Measurements from ENCODE around the gene PTPRM.

PTPRM gene

DNA sequence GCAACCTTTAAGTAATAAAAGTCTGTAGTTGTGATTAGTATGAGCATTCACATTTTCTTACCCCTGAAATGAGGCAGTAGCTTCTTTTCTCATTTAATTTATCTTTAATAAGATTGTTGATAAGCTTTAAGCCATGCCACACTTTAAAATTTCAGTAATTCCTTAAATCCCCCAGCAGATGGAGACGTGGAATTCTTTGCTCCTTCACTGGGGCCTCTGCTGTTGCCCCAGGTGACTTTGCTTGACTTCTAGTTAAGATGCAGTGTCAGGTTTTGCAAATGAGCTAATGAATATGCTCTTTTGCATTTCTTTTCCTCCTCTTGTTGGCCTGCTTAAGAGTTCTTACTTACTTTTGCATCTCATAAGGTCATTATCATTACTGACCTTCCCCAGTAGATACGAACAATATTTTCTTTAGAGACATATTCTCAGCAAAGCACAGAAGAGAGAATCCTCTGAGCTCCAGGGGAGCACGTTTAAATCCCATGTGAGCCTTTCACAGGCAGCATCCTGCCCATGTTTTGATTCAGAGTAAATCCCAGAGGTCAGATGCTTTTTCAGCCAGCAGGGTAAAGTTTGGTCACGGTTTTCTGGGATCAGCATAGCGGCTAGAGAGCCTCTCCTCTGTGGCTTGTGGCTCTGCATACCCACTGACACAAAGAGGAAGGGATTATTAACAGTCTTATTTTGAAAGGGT lies 222.9 kb downstream of the PTPRM start:
- DNase-seq (ENCODE audit: low read depth), result peak; percentile 78
- H3K4me3 ChIP-seq (ENCODE audit: low read depth, low read length), result no peak overlapping the region
- TF ChIP-seq, protein P1, sequence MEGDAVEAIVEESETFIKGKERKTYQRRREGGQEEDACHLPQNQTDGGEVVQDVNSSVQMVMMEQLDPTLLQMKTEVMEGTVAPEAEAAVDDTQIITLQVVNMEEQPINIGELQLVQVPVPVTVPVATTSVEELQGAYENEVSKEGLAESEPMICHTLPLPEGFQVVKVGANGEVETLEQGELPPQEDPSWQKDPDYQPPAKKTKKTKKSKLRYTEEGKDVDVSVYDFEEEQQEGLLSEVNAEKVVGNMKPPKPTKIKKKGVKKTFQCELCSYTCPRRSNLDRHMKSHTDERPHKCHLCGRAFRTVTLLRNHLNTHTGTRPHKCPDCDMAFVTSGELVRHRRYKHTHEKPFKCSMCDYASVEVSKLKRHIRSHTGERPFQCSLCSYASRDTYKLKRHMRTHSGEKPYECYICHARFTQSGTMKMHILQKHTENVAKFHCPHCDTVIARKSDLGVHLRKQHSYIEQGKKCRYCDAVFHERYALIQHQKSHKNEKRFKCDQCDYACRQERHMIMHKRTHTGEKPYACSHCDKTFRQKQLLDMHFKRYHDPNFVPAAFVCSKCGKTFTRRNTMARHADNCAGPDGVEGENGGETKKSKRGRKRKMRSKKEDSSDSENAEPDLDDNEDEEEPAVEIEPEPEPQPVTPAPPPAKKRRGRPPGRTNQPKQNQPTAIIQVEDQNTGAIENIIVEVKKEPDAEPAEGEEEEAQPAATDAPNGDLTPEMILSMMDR (conservative IDR thresholded peaks at IDR 0.05; ENCODE audit: low read depth, low read length), result peak; percentile 78

GRCh38 chr18:7793100-7793499 lies 226.0 kb downstream of the PTPRM start:
- DNase-seq (ENCODE audit: low read depth), result no peak
- TF ChIP-seq, protein P1 (conservative IDR thresholded peaks at IDR 0.05; ENCODE audit: low read depth, low read length), result no peak
- no peak overlapping the region for H3K4me3 ChIP-seq (ENCODE audit: low read depth, low read length)

DNA sequence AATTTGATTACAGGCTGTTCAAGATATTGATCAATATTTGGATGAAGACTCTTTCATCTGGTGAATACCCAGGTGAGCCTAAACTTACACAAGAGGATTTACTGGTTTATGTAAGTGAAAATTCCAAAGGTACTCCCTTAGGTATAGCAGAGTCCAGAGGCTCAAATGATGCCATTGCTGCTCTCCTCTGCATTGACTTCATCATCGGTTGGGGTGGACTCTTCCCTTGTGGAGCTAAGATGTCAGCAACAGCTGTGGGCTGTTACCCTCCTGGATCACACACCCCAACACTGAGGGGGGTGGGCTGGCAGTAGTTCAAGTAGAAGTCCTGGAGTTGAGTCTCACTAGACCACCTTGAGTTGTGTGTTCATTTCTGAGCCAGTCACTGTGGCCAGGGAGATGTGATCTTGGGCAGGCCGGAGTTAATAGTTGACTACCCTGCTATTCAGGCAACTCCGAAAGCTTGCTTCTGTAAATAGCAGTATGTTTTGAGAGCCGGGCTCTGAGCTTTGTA lies 236.9 kb downstream of the PTPRM start:
- TF ChIP-seq, protein P1 (conservative IDR thresholded peaks at IDR 0.05; ENCODE audit: low read depth, low read length), result no peak
- DNase-seq (ENCODE audit: low read depth), result no peak
- no peak overlapping the region for H3K4me3 ChIP-seq (ENCODE audit: low read depth, low read length)

DNA sequence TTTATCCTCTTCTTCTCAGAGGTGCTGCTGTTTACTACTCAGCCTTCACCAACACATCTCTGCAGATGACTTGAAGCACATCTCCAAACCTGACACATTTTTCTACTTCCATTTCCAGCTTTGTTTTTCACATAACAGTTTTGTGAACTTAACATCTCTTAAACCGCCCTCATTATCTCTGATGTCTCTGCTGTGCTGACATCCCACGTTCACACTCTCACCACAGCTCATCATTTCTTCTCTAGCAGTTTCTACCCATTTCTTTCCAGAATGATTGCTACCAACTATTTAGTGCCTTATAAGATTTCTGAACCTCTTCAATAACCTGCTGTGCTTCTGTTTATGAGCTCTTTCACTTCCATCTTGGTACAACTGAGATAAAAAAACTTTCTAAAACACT lies 238.0 kb downstream of the PTPRM start:
- DNase-seq (ENCODE audit: low read depth), result no peak
- H3K4me3 ChIP-seq (ENCODE audit: low read depth, low read length), result no peak overlapping the region
- TF ChIP-seq, protein P1 (conservative IDR thresholded peaks at IDR 0.05; ENCODE audit: low read depth, low read length), result no peak

DNA sequence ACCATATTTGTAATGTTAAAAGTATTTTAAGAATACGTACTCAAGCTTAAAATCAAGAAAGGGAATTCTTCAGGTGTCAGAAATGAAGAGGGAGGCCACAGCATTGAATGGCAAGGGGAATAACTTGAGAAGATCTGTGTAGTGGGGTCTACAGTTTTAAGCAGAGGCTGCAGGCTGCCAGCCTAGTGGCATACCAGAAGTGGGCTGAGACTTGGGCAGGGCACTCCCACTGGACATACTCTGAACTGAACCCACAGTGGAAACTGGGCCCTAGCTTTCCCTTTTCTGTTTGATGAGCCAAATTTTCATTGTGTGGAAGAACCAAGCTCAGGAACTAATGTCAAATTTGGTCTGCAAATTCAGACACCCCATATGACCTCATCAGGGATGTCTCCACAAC lies 238.8 kb downstream of the PTPRM start:
- DNase-seq (ENCODE audit: low read depth), result no peak
- TF ChIP-seq, protein P1 (conservative IDR thresholded peaks at IDR 0.05; ENCODE audit: low read depth, low read length), result no peak
- no peak overlapping the region for H3K4me3 ChIP-seq (ENCODE audit: low read depth, low read length)

DNA sequence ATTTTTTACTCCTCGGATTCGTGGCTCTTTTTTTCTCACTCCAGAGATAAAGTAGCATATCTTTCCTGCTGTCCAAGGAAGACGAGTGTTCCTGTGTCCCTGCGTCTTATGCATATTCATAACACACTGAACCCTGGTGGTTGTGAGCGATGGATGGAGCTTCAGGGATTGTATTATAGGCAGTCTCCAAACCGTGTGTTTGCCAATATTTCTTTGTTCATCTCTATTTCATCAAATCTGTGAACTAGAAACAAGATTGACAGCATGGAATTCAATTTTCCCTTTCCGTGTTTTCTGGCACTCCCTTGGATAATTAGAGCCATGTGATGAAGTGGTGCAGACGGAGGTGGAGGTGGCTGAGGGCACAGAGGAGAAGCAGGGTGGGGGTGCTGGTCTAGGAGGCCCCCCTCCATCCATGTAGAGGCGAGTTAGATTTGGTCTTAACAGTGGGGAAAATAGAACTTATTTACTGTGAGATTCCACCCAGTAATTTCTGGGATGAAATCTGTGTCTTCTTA lies 240.9 kb downstream of the PTPRM start:
- TF ChIP-seq, protein P1 (conservative IDR thresholded peaks at IDR 0.05; ENCODE audit: low read depth, low read length), result no peak
- no peak for DNase-seq (ENCODE audit: low read depth)
- H3K4me3 ChIP-seq (ENCODE audit: low read depth, low read length), result no peak overlapping the region

- TF ChIP-seq, protein P1 (conservative IDR thresholded peaks at IDR 0.05; ENCODE audit: low read depth, low read length), result no peak
- DNase-seq (ENCODE audit: low read depth), result no peak
- H3K4me3 ChIP-seq (ENCODE audit: low read depth, low read length), result no peak overlapping the region
These were observed 241.9 kb downstream of the PTPRM start for GRCh38 chr18:7808992-7809391.

Data from choroid plexus epithelial cell (primary cell).